ENCODE data around the gene SEPSECS. TPM values are rescaled to one million over a fixed set of nuclear protein-coding genes. Genes with fewer than 3 reads are reported as not detected.

SEPSECS gene
- total and polyA plus RNA-seq, 2 donors (not counting 3 experiments of a cell fraction or from before 2014, with no cell fraction given), result 2.8 to 8.3 TPM

GRCh38 chr4:25157081-25157480 lies 3.2 kb downstream of the SEPSECS start:
- Histone ChIP-seq H3K9ac (replicated peaks; ENCODE audit: extremely low read depth, insufficient read depth, low read length) (no peak overlapping the region), H3K4me3 (replicated peaks in 1 of 3; ENCODE audit: insufficient read depth in 1 of 3, low read depth in 1 of 3, low read length in 3 of 3) (no peak overlapping the region), H3K4me2 (ENCODE audit: insufficient read depth, low read length) (no peak overlapping the region), H3K27ac (ENCODE audit: insufficient read depth, low read depth, low read length) (no peak overlapping the region), H3K9me3 (replicated peaks; ENCODE audit: control insufficient read depth, insufficient read depth, low read length) (no peaks in the 10 kb centered on the region), H4K20me1 (replicated peaks; ENCODE audit: control insufficient read depth, extremely low read depth, insufficient read depth, low read length) (no peaks in the 10 kb centered on the region), H3K36me3 (ENCODE audit: control insufficient read depth in 2 of 2, extremely low read depth in 1 of 2, insufficient read depth in 2 of 2, low read length in 2 of 2) (no peaks in the 10 kb centered on the region), H3K9me1 (replicated peaks; ENCODE audit: control insufficient read depth, extremely low read depth, insufficient read depth, low read length) (no peaks in the 10 kb centered on the region), H3K27me3 (ENCODE audit: control insufficient read depth in 2 of 2, insufficient read depth in 2 of 2, low read length in 2 of 2) (no peaks in the 10 kb centered on the region), H3K79me2 (ENCODE audit: control insufficient read depth, insufficient read depth, low read length) (no peaks in the 10 kb centered on the region), H2AFZ (ENCODE audit: low read depth, low read length) (no peak overlapping the region), H3K4me1 (ENCODE audit: control insufficient read depth, extremely low read depth, insufficient read depth, low read length) (peaks cover 7% of the 10 kb centered on the region)
- intact Hi-C loops (cut with micrococcal nuclease), result no loop called here
- CTCF ChIA-PET, result interaction anchor here (0.7 to 1.0 kb wide), 2 partner anchors 13 to 609 kb away, joined by 3 read pairs; no protein-coding TSS in a partner anchor
- DNase-seq (ENCODE audit: low read depth, low spot score) (no peak), FAIRE-seq (no peak)
- BruUV-seq (replicated peaks), result no TSS peak
- dilution Hi-C loops (cut with MboI; ENCODE audit: extremely low pct_ligation_motif_present, low sequenced_read_pairs), result no loop called here
- TF ChIP-seq JUN (IDR thresholded peaks at IDR 0.05; ENCODE audit: borderline replicate concordance, insufficient read depth, insufficient read length, low read depth) (no peak), CTCF (IDR thresholded peaks at IDR 0.05; ENCODE audit: extremely low read depth in 1 of 2, insufficient read depth in 1 of 2, low read depth in 1 of 2, low read length in 2 of 2) (no peak), FOS (IDR thresholded peaks at IDR 0.05; ENCODE audit: borderline replicate concordance, insufficient read depth, low read length) (no peak), GATA2 (IDR thresholded peaks at IDR 0.05; ENCODE audit: insufficient read depth, insufficient read length, low read depth, low read length) (no peak), EZH2 (IDR thresholded peaks at IDR 0.05; ENCODE audit: borderline replicate concordance, low read depth, low read length, severe bottlenecking) (no peak), MYC (IDR thresholded peaks at IDR 0.05; ENCODE audit: low read depth, low read length) (no peak)
- POLR2A ChIA-PET, result no interaction called here
